ENCODE results near the gene ISL2. TPM values are rescaled to one million over a fixed set of nuclear protein-coding genes. Genes with fewer than 3 reads are reported as not detected.

The ISL2 gene
- total and polyA plus RNA-seq, 2 of the 13 experiments (the other 11 are each of a cell fraction or from before 2014, with no cell fraction given): 4.3 to 5.1 TPM

DNA sequence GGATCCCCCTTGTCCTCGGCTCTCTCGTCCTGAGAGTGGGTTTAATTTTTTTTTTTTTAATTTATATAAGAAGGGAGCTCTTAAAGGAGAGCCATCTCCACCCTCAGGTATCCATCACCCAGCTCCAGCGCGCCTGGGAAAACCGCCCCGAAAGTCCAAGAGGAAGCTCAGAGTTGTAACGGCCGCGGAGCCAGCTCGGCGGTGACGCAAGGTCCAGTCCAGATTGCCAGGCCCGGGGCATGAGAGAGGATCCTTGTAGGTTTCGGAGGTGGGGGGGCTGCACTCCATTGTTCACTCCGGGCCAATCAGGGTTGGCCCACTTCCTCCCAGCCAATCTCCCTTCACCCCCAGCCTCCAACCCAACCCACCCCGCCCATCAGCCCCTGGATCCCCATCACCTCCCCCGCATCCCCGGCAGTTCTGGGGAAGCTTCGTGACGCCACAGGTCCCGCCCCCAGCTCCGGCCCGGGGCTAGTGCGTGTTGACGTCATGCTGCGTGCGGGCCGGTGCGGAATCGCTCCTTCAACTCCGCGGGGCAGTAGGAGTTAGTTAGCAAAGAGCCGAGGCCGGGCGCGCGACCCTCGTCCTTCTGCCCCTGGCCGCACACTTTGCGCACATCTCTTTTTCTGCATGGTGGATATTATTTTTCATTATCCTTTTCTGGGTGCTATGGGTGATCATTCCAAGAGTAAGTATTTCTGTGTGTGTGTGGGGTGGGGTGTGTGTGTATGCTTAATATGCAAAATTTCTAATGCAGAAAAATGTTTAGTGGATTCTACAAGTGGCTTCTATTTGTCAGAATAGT, at the start of gene ISL2 (continued):
- TF ChIP-seq, protein P1, sequence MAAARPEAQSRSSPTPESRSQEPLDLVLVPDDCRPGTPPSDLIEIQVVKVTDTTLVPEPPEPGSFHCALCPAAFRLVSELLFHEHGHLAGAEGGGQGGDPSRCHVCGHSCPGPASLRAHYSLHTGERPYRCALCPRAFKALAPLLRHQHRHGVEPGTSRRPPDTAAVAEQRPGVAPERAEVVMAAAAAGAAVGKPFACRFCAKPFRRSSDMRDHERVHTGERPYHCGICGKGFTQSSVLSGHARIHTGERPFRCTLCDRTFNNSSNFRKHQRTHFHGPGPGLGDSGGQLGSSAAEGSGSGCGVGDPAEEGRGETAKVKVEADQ (CRISPR knock-in tag; IDR thresholded peaks at IDR 0.05; ENCODE audit: borderline replicate concordance): no peak
- TF ChIP-seq, protein P2, sequence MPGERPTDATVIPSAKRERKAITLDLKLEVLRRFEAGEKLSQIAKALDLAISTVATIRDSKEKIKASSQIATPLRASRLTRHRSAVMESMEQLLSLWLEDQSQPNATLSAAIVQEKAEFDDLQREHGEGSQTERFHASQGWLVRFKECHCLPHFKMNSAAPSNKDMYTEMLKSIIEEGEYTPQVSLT (CRISPR knock-in tag; IDR thresholded peaks at IDR 0.05; ENCODE audit: borderline replicate concordance, low read depth): no peak
- TF ChIP-seq ZNF598 (CRISPR knock-in tag; IDR thresholded peaks at IDR 0.05; ENCODE audit: borderline replicate concordance): no peak
- no peak for TF ChIP-seq ZNF749 (CRISPR knock-in tag; IDR thresholded peaks at IDR 0.05; ENCODE audit: borderline replicate concordance)
- TF ChIP-seq, protein P3, sequence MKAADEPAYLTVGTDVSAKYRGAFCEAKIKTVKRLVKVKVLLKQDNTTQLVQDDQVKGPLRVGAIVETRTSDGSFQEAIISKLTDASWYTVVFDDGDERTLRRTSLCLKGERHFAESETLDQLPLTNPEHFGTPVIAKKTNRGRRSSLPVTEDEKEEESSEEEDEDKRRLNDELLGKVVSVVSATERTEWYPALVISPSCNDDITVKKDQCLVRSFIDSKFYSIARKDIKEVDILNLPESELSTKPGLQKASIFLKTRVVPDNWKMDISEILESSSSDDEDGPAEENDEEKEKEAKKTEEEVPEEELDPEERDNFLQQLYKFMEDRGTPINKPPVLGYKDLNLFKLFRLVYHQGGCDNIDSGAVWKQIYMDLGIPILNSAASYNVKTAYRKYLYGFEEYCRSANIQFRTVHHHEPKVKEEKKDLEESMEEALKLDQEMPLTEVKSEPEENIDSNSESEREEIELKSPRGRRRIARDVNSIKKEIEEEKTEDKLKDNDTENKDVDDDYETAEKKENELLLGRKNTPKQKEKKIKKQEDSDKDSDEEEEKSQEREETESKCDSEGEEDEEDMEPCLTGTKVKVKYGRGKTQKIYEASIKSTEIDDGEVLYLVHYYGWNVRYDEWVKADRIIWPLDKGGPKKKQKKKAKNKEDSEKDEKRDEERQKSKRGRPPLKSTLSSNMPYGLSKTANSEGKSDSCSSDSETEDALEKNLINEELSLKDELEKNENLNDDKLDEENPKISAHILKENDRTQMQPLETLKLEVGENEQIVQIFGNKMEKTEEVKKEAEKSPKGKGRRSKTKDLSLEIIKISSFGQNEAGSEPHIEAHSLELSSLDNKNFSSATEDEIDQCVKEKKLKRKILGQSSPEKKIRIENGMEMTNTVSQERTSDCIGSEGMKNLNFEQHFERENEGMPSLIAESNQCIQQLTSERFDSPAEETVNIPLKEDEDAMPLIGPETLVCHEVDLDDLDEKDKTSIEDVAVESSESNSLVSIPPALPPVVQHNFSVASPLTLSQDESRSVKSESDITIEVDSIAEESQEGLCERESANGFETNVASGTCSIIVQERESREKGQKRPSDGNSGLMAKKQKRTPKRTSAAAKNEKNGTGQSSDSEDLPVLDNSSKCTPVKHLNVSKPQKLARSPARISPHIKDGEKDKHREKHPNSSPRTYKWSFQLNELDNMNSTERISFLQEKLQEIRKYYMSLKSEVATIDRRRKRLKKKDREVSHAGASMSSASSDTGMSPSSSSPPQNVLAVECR (CRISPR knock-in tag; IDR thresholded peaks at IDR 0.05; ENCODE audit: borderline replicate concordance): peak; percentile 76; the same call in 1 of the 2 replicates
- peak; percentile 66 for TF ChIP-seq HDAC1 (CRISPR knock-in tag; IDR thresholded peaks at IDR 0.05)
- TF ChIP-seq ZNF841 (CRISPR knock-in tag; IDR thresholded peaks at IDR 0.05; ENCODE audit: borderline replicate concordance): no peak
- no peak; the same call in none of the 2 replicates for TF ChIP-seq PPARG (CRISPR knock-in tag; conservative IDR thresholded peaks at IDR 0.05)
- TF ChIP-seq PRMT3 (CRISPR knock-in tag; IDR thresholded peaks at IDR 0.05; ENCODE audit: borderline replicate concordance, low read depth): no peak
- peak; percentile 86 for TF ChIP-seq POLR2A (IDR thresholded peaks at IDR 0.05; ENCODE audit: insufficient read depth in 1 of 2, low read depth in 2 of 2, low read length in 2 of 2)
- no peak for TF ChIP-seq ZFP62 (CRISPR knock-in tag; IDR thresholded peaks at IDR 0.05)
- peak; percentile 49; the same call in 1 of the 2 replicates for TF ChIP-seq ZNF501 (CRISPR knock-in tag; IDR thresholded peaks at IDR 0.05)
- TF ChIP-seq YEATS2 (CRISPR knock-in tag; IDR thresholded peaks at IDR 0.05; ENCODE audit: borderline replicate concordance): 0 out of 2 replicates have a peak, but pooled peaks have one; percentile 37
- TF ChIP-seq YEATS4 (CRISPR knock-in tag; IDR thresholded peaks at IDR 0.05; ENCODE audit: borderline replicate concordance): peak; percentile 85
- no peak for TF ChIP-seq ZNF547 (CRISPR knock-in tag; IDR thresholded peaks at IDR 0.05)
- peak; percentile 30; the same call in 1 of the 2 replicates for TF ChIP-seq ZBTB7B (CRISPR knock-in tag; IDR thresholded peaks at IDR 0.05)
- 0 out of 2 replicates have a peak, but pooled peaks have one; percentile 28 for TF ChIP-seq JUND (CRISPR knock-in tag; IDR thresholded peaks at IDR 0.05)
- TF ChIP-seq SMC3 (IDR thresholded peaks at IDR 0.05; ENCODE audit: low read length): no peak
- TF ChIP-seq, protein P4, sequence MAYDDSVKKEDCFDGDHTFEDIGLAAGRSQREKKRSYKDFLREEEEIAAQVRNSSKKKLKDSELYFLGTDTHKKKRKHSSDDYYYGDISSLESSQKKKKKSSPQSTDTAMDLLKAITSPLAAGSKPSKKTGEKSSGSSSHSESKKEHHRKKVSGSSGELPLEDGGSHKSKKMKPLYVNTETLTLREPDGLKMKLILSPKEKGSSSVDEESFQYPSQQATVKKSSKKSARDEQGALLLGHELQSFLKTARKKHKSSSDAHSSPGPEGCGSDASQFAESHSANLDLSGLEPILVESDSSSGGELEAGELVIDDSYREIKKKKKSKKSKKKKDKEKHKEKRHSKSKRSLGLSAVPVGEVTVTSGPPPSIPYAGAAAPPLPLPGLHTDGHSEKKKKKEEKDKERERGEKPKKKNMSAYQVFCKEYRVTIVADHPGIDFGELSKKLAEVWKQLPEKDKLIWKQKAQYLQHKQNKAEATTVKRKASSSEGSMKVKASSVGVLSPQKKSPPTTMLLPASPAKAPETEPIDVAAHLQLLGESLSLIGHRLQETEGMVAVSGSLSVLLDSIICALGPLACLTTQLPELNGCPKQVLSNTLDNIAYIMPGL (CRISPR knock-in tag; IDR thresholded peaks at IDR 0.05; ENCODE audit: borderline replicate concordance in 1 of 2, low read depth in 1 of 2): no peak; a peak in 1 of 4 replicates
